IPS DF 4.7 (cell line): ENCODE results near the gene OLA1.

Experiments used
- DNase-seq: peaks from one replicate; pipeline ENCODE4 v3.0.0-alpha.2; 2013; ENCODE audit warnings: low spot score; ENCODE audit errors: extremely low read depth

OLA1 gene

GRCh38 chr2:174067815-174068214 lies 180.5 kb downstream of the OLA1 start:
- DNase-seq, result no peak

- no peak for DNase-seq
Measured at GRCh38 chr2:174066871-174067270, 181.5 kb downstream of the OLA1 start.

GRCh38 chr2:174063492-174064092 lies 184.7 kb downstream of the OLA1 start:
- no peak for DNase-seq

GRCh38 chr2:174062934-174063333 lies 185.4 kb downstream of the OLA1 start:
- no peak for DNase-seq

- DNase-seq, result no peak
Measured at GRCh38 chr2:174059884-174060244, 188.5 kb downstream of the OLA1 start.

- DNase-seq, result no peak
Measured at GRCh38 chr2:174059178-174059883, 189.0 kb downstream of the OLA1 start.

GRCh38 chr2:174058456-174058855 lies 189.9 kb downstream of the OLA1 start:
- no peak for DNase-seq

- no peak for DNase-seq
Measured at GRCh38 chr2:174058026-174058425, 190.3 kb downstream of the OLA1 start.

- DNase-seq, result no peak
Measured at GRCh38 chr2:174054926-174055325, 193.4 kb downstream of the OLA1 start.

GRCh38 chr2:174053355-174054151 lies 194.8 kb downstream of the OLA1 start:
- no peak for DNase-seq

GRCh38 chr2:174052584-174052976 lies 195.8 kb downstream of the OLA1 start:
- no peak for DNase-seq

GRCh38 chr2:174051741-174052583 lies 196.4 kb downstream of the OLA1 start:
- DNase-seq, result no peak

GRCh38 chr2:174051068-174051467 lies 197.3 kb downstream of the OLA1 start:
- no peak for DNase-seq

- DNase-seq, result no peak
Measured at GRCh38 chr2:174049895-174050294, 198.4 kb downstream of the OLA1 start.

- no peak for DNase-seq
Measured at GRCh38 chr2:174048243-174048642, 200.1 kb downstream of the OLA1 start.

GRCh38 chr2:174047746-174048145 lies 200.6 kb downstream of the OLA1 start:
- no peak for DNase-seq

- no peak for DNase-seq
Measured at GRCh38 chr2:174046172-174046571, 202.2 kb downstream of the OLA1 start.

GRCh38 chr2:174044556-174044955 lies 203.8 kb downstream of the OLA1 start:
- no peak for DNase-seq

- no peak for DNase-seq
Measured at GRCh38 chr2:174040417-174040701, 208.0 kb downstream of the OLA1 start.

GRCh38 chr2:174039551-174040416 lies 208.5 kb downstream of the OLA1 start:
- DNase-seq, result peak; percentile 92

- DNase-seq, result no peak
Measured at GRCh38 chr2:174038462-174038861, 209.9 kb downstream of the OLA1 start.
